HL-60 (cell line): Measurements from ENCODE around the gene MAP3K7.

ENCODE experiments used
- DNase-seq, 2 experiments: peaks; one replicate each; pipeline ENCODE4 v3.0.0-alpha.2; 2010 to 2020; ENCODE audit warnings: low read depth in 1 of 2, low spot score in 1 of 2
- H3K27ac ChIP-seq: fragments of 250-450 bp; sonication (Bioruptor Pico); replicated peaks from 2 replicates; pipeline ENCODE4 v1.5.1; 2020; ENCODE audit warnings: mild to moderate bottlenecking, moderate library complexity
- H3K27me3 ChIP-seq: fragments of 250-450 bp; sonication (Bioruptor Pico); 2 replicates; pipeline ENCODE4 v1.5.1; 2021; ENCODE audit warnings: mild to moderate bottlenecking, moderate library complexity; ENCODE audit not compliant: insufficient read depth, poor library complexity, severe bottlenecking
- H3K4me3 ChIP-seq: replicated peaks from 2 replicates; pipeline ENCODE4 v1.5.1; 2011; ENCODE audit warnings: mild to moderate bottlenecking, control low read depth, low read length; ENCODE audit not compliant: insufficient read depth
- GABPA ChIP-seq: IDR thresholded peaks from 2 replicates; pipeline ENCODE4 v1.6.1; 2012; ENCODE audit warnings: low read depth
- POLR2AphosphoS5 ChIP-seq: IDR thresholded peaks from 2 replicates; pipeline ENCODE4 v1.6.1; 2012; ENCODE audit warnings: low read depth
- SPI1 ChIP-seq: IDR thresholded peaks from 2 replicates; pipeline ENCODE4 v1.6.1; 2012; ENCODE audit warnings: low read depth, mild to moderate bottlenecking, borderline replicate concordance
- TF ChIP-seq, protein P1 (sequence below): IDR thresholded peaks from one replicate; pipeline ENCODE4 v1.5.1; 2011; ENCODE audit warnings: low read length, control low read depth, inconsistent platforms; ENCODE audit not compliant: insufficient read depth
- TF ChIP-seq, protein P2 (sequence below): IDR thresholded peaks from 2 replicates; pipeline ENCODE4 v1.6.1; 2012; ENCODE audit warnings: low read depth; ENCODE audit not compliant: insufficient replicate concordance

Gene MAP3K7

DNA sequence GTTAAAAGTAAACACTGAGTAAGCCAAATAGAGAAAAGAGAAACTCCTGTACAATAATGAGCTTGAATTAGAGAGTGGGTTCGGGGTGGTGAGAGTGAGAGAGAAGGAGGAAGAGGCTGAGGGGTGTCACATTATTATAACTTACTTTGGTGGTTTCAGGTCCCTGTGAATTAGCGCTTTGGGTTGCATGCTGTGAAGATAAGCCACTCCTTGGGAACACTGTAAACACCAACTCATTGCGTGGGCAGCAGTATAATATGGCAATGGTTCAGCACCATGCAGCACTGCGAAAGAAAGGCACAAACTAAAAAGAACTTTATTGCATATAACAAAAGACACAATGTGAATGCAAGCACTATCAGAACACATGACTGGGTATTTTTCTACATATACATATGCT lies 26.9 kb downstream of the MAP3K7 start:
- no peaks in the 10 kb centered on the region for H3K27me3 ChIP-seq
- TF ChIP-seq SPI1 (no peak), GABPA (no peak)
- TF ChIP-seq, protein P1, sequence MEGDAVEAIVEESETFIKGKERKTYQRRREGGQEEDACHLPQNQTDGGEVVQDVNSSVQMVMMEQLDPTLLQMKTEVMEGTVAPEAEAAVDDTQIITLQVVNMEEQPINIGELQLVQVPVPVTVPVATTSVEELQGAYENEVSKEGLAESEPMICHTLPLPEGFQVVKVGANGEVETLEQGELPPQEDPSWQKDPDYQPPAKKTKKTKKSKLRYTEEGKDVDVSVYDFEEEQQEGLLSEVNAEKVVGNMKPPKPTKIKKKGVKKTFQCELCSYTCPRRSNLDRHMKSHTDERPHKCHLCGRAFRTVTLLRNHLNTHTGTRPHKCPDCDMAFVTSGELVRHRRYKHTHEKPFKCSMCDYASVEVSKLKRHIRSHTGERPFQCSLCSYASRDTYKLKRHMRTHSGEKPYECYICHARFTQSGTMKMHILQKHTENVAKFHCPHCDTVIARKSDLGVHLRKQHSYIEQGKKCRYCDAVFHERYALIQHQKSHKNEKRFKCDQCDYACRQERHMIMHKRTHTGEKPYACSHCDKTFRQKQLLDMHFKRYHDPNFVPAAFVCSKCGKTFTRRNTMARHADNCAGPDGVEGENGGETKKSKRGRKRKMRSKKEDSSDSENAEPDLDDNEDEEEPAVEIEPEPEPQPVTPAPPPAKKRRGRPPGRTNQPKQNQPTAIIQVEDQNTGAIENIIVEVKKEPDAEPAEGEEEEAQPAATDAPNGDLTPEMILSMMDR, result no peak
- TF ChIP-seq, protein P2, sequence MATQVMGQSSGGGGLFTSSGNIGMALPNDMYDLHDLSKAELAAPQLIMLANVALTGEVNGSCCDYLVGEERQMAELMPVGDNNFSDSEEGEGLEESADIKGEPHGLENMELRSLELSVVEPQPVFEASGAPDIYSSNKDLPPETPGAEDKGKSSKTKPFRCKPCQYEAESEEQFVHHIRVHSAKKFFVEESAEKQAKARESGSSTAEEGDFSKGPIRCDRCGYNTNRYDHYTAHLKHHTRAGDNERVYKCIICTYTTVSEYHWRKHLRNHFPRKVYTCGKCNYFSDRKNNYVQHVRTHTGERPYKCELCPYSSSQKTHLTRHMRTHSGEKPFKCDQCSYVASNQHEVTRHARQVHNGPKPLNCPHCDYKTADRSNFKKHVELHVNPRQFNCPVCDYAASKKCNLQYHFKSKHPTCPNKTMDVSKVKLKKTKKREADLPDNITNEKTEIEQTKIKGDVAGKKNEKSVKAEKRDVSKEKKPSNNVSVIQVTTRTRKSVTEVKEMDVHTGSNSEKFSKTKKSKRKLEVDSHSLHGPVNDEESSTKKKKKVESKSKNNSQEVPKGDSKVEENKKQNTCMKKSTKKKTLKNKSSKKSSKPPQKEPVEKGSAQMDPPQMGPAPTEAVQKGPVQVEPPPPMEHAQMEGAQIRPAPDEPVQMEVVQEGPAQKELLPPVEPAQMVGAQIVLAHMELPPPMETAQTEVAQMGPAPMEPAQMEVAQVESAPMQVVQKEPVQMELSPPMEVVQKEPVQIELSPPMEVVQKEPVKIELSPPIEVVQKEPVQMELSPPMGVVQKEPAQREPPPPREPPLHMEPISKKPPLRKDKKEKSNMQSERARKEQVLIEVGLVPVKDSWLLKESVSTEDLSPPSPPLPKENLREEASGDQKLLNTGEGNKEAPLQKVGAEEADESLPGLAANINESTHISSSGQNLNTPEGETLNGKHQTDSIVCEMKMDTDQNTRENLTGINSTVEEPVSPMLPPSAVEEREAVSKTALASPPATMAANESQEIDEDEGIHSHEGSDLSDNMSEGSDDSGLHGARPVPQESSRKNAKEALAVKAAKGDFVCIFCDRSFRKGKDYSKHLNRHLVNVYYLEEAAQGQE, result no peak

DNA sequence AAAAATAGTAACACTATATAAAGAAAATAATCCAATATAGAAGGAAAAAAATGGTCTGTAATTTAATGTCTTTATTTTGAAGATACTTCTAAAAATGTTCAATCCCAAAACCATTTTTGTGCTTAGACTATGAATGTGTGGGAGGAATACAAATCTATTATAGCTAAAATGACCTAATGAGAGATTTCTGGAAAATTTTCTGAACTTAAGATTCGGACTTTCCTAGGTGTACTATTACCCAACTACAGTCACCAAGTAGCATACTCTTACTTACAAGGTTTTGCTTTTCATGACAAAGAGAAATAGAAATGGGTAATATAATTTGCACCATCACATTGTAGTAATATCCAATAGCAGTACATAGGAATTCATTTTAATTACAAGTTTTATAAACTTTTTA lies 29.9 kb downstream of the MAP3K7 start:
- no peaks in the 10 kb centered on the region for H3K27me3 ChIP-seq
- H3K4me3 ChIP-seq, result no peak overlapping the region
- no peak for DNase-seq
- no peak overlapping the region for H3K27ac ChIP-seq
- TF ChIP-seq, protein P2, result no peak
- TF ChIP-seq POLR2AphosphoS5, result no peak
- no peak for TF ChIP-seq SPI1

More for the DNA sequence above, 26.9 kb downstream of the MAP3K7 start:
- DNase-seq, result no peak
- Histone ChIP-seq H3K4me3 (no peak overlapping the region), H3K27ac (no peak overlapping the region)

DNA sequence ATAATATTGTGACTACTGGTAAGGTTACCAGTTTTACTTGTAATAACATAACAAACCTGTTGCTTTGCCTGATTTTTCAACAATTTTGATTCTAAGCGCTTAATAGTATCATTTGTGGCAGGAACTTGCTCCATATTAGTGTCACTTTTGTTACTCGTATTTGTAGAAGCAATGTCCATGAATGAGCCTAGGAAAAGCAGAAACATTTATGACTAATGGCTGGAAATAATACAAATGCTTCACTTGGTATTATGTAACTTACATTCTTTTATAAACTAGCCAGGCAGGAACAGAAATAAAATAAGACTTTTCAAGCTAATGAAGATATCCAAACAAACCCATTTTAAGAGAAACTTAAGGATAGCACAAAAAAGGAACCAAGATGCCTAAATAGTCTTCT lies 38.9 kb downstream of the MAP3K7 start:
- H3K27ac ChIP-seq, result no peak overlapping the region
- H3K27me3 ChIP-seq, result no peaks in the 10 kb centered on the region
- no peak for TF ChIP-seq POLR2AphosphoS5
- TF ChIP-seq GABPA, result no peak
- TF ChIP-seq SPI1, result no peak
- TF ChIP-seq, protein P2, result no peak
- TF ChIP-seq, protein P1, result no peak
- DNase-seq, result no peak
- no peak overlapping the region for H3K4me3 ChIP-seq

DNA sequence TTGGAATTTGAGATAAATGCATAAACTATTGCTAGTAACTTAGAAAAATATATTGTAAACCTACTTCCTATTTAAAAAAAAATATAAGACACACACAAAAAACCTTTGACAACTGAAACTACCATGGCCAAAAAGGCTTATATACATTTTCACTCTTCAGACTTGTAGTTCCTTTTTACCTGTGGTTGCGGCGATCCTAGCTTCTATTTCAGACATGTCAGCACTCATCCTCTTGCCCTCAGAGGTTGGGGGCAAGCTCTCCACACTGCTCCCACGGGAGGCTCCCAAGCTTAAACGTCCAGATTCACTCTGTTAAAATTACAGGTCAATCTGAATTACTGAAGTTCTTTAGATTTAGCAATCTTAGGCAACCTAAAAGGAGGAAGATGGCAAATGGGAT lies 39.8 kb downstream of the MAP3K7 start:
- no peak for DNase-seq
- Histone ChIP-seq H3K27ac (no peak overlapping the region), H3K4me3 (no peak overlapping the region), H3K27me3 (no peaks in the 10 kb centered on the region)
- TF ChIP-seq, protein P1, result no peak
- TF ChIP-seq POLR2AphosphoS5 (no peak), SPI1 (no peak), GABPA (no peak)
- TF ChIP-seq, protein P2, result no peak
